SK-N-SH (cell line): ENCODE measurements around the gene XIRP2. TPM values are rescaled to one million over a fixed set of nuclear protein-coding genes. Genes with fewer than 3 reads are reported as not detected.

Source experiments
- CHD2 ChIP-seq: fragments of 150-350 bp; IDR thresholded peaks from 2 replicates; pipeline ENCODE4 v1.6.1; 2018; ENCODE audit warnings: low read length; ENCODE audit not compliant: partially characterized antibody
- CTCF ChIP-seq: fragments of 200-600 bp; sonication (generic); IDR thresholded peaks from 2 replicates; pipeline ENCODE4 v1.6.1; 2017; ENCODE audit warnings: antibody characterized with exemption, mild to moderate bottlenecking, moderate library complexity
- ELF1 ChIP-seq: IDR thresholded peaks from 2 replicates; pipeline ENCODE4 v1.4.0; 2012
- EP300 ChIP-seq, 2 experiments: IDR thresholded peaks; 2 replicates each; pipeline versions ENCODE4 v1.4.0 to v1.6.1; 2012; ENCODE audit warnings: borderline replicate concordance in 1 of 2, low read depth in 1 of 2, low read length in 1 of 2
- FOXM1 ChIP-seq: IDR thresholded peaks from 2 replicates; pipeline ENCODE4 v1.4.0; 2012; ENCODE audit warnings: low read depth, mild to moderate bottlenecking
- GABPA ChIP-seq: IDR thresholded peaks from 2 replicates; pipeline ENCODE4 v1.4.0; 2012; ENCODE audit warnings: low read depth, mild to moderate bottlenecking
- GATA2 ChIP-seq: sonication (generic); formaldehyde crosslinking; IDR thresholded peaks from 2 replicates; pipeline ENCODE4 v1.5.0; 2020; ENCODE audit warnings: mild to moderate bottlenecking, missing genetic modification reagents
- MAX ChIP-seq: IDR thresholded peaks from 2 replicates; pipeline ENCODE4 v1.4.0; 2012; ENCODE audit warnings: low read depth
- NFIC ChIP-seq: IDR thresholded peaks from 2 replicates; pipeline ENCODE4 v1.4.0; 2012; ENCODE audit warnings: borderline replicate concordance
- NRF1 ChIP-seq: IDR thresholded peaks from 2 replicates; pipeline ENCODE4 v1.6.1; 2012; ENCODE audit warnings: low read depth, mild to moderate bottlenecking, low read length
- POLR2AphosphoS5 ChIP-seq: IDR thresholded peaks from 2 replicates; pipeline ENCODE4 v1.6.1; 2012; ENCODE audit warnings: low read depth, low read length
- RCOR1 ChIP-seq: fragments of 150-350 bp; IDR thresholded peaks from 2 replicates; pipeline ENCODE4 v1.6.1; 2017; ENCODE audit warnings: antibody characterized with exemption, low read length
- REST ChIP-seq: IDR thresholded peaks from 2 replicates; pipeline ENCODE4 v1.6.1; 2012; ENCODE audit warnings: mild to moderate bottlenecking, low read depth, low read length, moderate library complexity
- RXRA ChIP-seq: IDR thresholded peaks from 2 replicates; pipeline ENCODE4 v1.4.0; 2012; ENCODE audit warnings: low read depth, mild to moderate bottlenecking, borderline replicate concordance
- SIN3A ChIP-seq: IDR thresholded peaks from 2 replicates; pipeline ENCODE4 v1.6.1; 2012; ENCODE audit warnings: low read depth, mild to moderate bottlenecking, low read length, moderate library complexity, borderline replicate concordance
- TEAD4 ChIP-seq: IDR thresholded peaks from 2 replicates; pipeline ENCODE4 v1.4.0; 2012; ENCODE audit warnings: mild to moderate bottlenecking, borderline replicate concordance; ENCODE audit not compliant: insufficient read depth
- USF1 ChIP-seq: IDR thresholded peaks from 2 replicates; pipeline ENCODE4 v1.4.0; 2012; ENCODE audit warnings: low read depth, borderline replicate concordance
- USF2 ChIP-seq: fragments of 150-350 bp; IDR thresholded peaks from 2 replicates; pipeline ENCODE4 v1.6.1; 2017; ENCODE audit warnings: antibody characterized with exemption, low read length, low read depth, borderline replicate concordance
- ZBTB33 ChIP-seq: IDR thresholded peaks from 2 replicates; pipeline ENCODE4 v1.4.0; 2012; ENCODE audit warnings: low read depth, borderline replicate concordance
- polyA plus RNA-seq, 3 experiments: library from polyadenylated mRNA; depleted of rRNA; stranded (reverse); fragments of >200 nt; gene quantifications; 2 replicates each; pipeline ENCODE4 v1.2.3, GENCODE V29; 2012

Gene XIRP2
- polyA plus RNA-seq, 1 of the 3 experiments (the other 2 are of a cell fraction) = 0.02 TPM

GRCh38 chr2:167144179-167144898, 256.1 kb downstream of the XIRP2 start (continued):
- TF ChIP-seq USF1 (no peak), EP300 (IDR thresholded peaks at IDR 0.05; ENCODE audit: borderline replicate concordance in 1 of 2, low read depth in 1 of 2, low read length in 1 of 2) (0 out of 4 replicates have a peak, but pooled peaks of 1 of the 2 experiments have one; percentile 23), ELF1 (no peak), MAX (no peak), GATA2 (CRISPR knock-in tag) (no peak), SIN3A (no peak), REST (no peak), RCOR1 (no peak), NRF1 (no peak), RXRA (no peak), USF2 (no peak), NFIC (no peak), FOXM1 (no peak), CTCF (no peak), POLR2AphosphoS5 (no peak), TEAD4 (0 out of 2 replicates have a peak, but pooled peaks have one; percentile 11), ZBTB33 (no peak; the same call in 1 of the 2 replicates), GABPA (no peak), CHD2 (no peak)
- TF ChIP-seq, all 33 proteins: peak for 6
